Fibroblast of gingiva (primary cell): ENCODE results near the gene LIN9.
"Not testable (repeated sequence)": the region's sequence is repeated elsewhere in the genome, so short reads cannot be mapped to it uniquely, and the experiment has no call there.

Source experiments
- DNase-seq: peaks from one replicate; pipeline ENCODE4 v3.0.0-alpha.2; 2011; ENCODE audit warnings: low read depth

LIN9 gene

GRCh38 chr1:226308723-226309397, at the start of gene LIN9:
Gene LIN9 (minus strand): TSS chr1:226309164. CDS start chr1:226309139, 25 bp downstream.
- DNase-seq, result peak; percentile 84

GRCh38 chr1:226357416-226357815, 48.5 kb upstream of the LIN9 start:
- no peak for DNase-seq

- DNase-seq, result no peak
Measured at GRCh38 chr1:226355669-226356551, 46.9 kb upstream of the LIN9 start.

- no peak for DNase-seq
Measured at GRCh38 chr1:226355016-226355415, 46.1 kb upstream of the LIN9 start.

- no peak for DNase-seq
Measured at GRCh38 chr1:226353698-226354525, 44.9 kb upstream of the LIN9 start.

- DNase-seq, result no peak
Measured at GRCh38 chr1:226351709-226352108, 42.7 kb upstream of the LIN9 start.

- DNase-seq, result no peak
Measured at GRCh38 chr1:226350519-226350865, 41.5 kb upstream of the LIN9 start.

- no peak for DNase-seq
Measured at GRCh38 chr1:226349801-226350518, 41.0 kb upstream of the LIN9 start.

GRCh38 chr1:226349081-226349480, 40.1 kb upstream of the LIN9 start:
- DNase-seq, result no peak

- DNase-seq, result no peak
Measured at GRCh38 chr1:226344441-226345259, 35.7 kb upstream of the LIN9 start.

- DNase-seq, result no peak
Measured at GRCh38 chr1:226342656-226343055, 33.7 kb upstream of the LIN9 start.

- not testable (repeated sequence) for DNase-seq
Measured at GRCh38 chr1:226340111-226340510, 31.1 kb upstream of the LIN9 start.

GRCh38 chr1:226337276-226337875, 28.4 kb upstream of the LIN9 start:
- no peak for DNase-seq

GRCh38 chr1:226335661-226336060, 26.7 kb upstream of the LIN9 start:
- no peak for DNase-seq

- DNase-seq, result no peak
Measured at GRCh38 chr1:226332947-226333346, 24.0 kb upstream of the LIN9 start.

GRCh38 chr1:226329237-226329636, 20.3 kb upstream of the LIN9 start:
- DNase-seq, result no peak

GRCh38 chr1:226327761-226328162, 18.8 kb upstream of the LIN9 start:
- DNase-seq, result no peak

GRCh38 chr1:226325178-226325577, 16.2 kb upstream of the LIN9 start:
- DNase-seq, result no peak

- DNase-seq, result no peak
Measured at GRCh38 chr1:226324479-226324878, 15.5 kb upstream of the LIN9 start.

GRCh38 chr1:226322986-226323385, 14.0 kb upstream of the LIN9 start:
- no peak for DNase-seq

- DNase-seq, result no peak
Measured at GRCh38 chr1:226320930-226321329, 12.0 kb upstream of the LIN9 start.
